Spleen (tissue), 7 donors: ENCODE results near the gene SKI.

ENCODE experiments used
- POLR2A ChIP-seq, 3 donors: fragments of 450-650 bp; IDR thresholded peaks; one replicate each; pipeline ENCODE4 v1.5.1; 2017; ENCODE audit warnings: antibody characterized with exemption in 3 of 3, mild to moderate bottlenecking in 1 of 3
- TF ChIP-seq, protein P1 (sequence below), 11 experiments: fragments of 200-600 bp in 7 of 11; fragments of 450-650 bp in 4 of 11; sonication (generic) in 4 of 11; IDR thresholded peaks in 8 of 11; conservative IDR thresholded peaks in 3 of 11; 1 replicate in 7 of 11; 2 replicates in 4 of 11; pipeline versions ENCODE4 v1.4.0 to v1.8.0; 2016 to 2021; ENCODE audit warnings: antibody characterized with exemption in 11 of 11, inconsistent platforms in 4 of 11, mild to moderate bottlenecking in 1 of 11
- donor health status: DM: no; HTN: no; CAD: no; lungs with moderate emphysema.
- donor health status: DM: no; HTN: no; CAD: no.
- donor health status: DM: no; HTN: no; CAD: no.

DNA sequence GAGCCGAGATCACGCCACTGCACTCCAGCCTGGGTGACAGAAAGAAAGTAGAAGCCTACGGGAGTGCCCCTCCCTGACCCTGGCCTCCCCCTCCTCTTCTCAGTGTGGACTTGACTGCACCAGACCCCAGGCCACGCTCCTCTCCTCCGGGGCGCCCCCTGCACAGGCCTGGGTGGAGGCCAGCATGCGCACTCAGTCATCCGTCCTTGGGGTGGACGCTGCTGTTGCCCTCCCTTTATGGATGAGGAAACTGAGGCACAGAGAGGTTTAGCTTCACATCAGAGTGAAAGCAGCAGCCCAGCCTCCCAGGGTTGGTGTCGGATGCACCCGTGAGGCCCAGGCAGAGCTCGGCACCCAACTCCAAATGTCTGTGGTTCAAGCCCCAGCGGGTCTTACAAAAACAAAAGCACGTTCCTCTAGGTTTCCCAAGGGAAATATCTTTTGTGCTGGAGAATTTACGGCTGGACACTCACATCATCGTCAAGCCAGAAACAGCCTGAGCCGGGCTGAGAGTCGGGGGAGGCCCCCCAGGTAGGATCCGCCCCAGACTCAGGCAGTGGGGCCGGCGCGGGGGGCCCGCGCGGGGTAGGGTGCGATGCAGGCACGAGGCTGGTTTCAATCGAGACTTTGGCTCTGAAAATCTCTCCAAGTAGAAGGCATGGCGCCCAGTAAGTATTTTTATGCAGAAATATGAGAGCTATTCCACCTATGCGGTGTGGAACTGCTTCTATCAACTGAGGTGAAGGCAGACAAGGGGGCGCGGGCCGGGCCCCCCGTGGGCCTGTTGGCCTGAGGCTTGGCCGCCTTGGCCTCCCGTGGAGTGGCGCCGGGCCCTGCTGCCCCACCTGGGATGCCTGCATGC, 126.6 kb downstream of the SKI start:
- TF ChIP-seq, protein P1, sequence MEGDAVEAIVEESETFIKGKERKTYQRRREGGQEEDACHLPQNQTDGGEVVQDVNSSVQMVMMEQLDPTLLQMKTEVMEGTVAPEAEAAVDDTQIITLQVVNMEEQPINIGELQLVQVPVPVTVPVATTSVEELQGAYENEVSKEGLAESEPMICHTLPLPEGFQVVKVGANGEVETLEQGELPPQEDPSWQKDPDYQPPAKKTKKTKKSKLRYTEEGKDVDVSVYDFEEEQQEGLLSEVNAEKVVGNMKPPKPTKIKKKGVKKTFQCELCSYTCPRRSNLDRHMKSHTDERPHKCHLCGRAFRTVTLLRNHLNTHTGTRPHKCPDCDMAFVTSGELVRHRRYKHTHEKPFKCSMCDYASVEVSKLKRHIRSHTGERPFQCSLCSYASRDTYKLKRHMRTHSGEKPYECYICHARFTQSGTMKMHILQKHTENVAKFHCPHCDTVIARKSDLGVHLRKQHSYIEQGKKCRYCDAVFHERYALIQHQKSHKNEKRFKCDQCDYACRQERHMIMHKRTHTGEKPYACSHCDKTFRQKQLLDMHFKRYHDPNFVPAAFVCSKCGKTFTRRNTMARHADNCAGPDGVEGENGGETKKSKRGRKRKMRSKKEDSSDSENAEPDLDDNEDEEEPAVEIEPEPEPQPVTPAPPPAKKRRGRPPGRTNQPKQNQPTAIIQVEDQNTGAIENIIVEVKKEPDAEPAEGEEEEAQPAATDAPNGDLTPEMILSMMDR (IDR thresholded peaks at IDR 0.05 in 8 of 11, conservative IDR thresholded peaks at IDR 0.05 in 3 of 11): no peak
- TF ChIP-seq POLR2A (IDR thresholded peaks at IDR 0.05): no peak
